ENCODE results near the gene COA1. TPM values are rescaled to one million over a fixed set of nuclear protein-coding genes. Genes with fewer than 3 reads are reported as not detected.
A peak's percentile ranks its signal among the peaks of the same experiment; 100 is the strongest.
"Not testable (repeated sequence)": the region's sequence is repeated elsewhere in the genome, so short reads cannot be mapped to it uniquely, and the experiment has no call there.

The COA1 gene, protein sequence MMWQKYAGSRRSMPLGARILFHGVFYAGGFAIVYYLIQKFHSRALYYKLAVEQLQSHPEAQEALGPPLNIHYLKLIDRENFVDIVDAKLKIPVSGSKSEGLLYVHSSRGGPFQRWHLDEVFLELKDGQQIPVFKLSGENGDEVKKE
- total RNA-seq, result 10 to 100 TPM; 82.1 to 84.1 TPM

DNA sequence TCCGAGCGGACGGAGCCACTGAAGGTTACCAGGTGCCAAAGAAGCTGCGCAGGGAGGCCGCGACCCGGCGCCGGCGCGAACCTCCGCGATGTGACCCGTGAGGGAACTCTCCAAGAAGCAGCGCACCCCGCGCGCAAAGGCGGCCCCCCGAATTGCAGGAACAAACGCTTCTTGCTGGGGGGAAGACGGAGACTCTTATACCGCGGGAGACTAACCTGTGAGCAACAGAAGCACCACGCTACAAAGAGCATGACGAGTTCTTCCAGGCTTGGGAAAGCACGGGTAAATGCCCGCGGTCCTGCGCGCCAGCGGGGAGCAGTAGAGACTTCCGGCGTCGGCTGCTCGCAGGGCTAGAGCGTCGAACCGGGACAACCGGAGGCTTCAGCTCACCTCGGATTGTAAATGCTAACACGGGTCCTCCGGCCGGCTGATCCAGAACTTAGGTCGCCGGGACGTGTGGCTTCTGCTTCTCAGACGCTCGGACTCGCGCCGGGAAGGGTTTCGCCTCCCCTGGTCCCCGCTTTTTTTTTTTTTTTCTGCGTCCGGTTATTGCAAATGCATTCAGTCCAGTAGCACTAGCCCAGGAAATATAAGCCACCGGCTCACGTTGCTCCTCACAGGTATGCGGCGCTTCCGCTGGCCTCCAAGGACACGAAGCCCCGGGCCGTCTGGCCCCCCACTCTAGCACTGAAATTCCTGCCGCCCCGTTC, at the start of gene COA1:
Gene COA1, minus strand, starts transcription at position 310 of the 710 bp plus-strand sequence. CDS start 80,909 bp downstream, outside the sequence.
- peak within 1 kb of the TSS; percentile 92 for H3K4me3 Mint-ChIP-seq
- H3K9me3 Mint-ChIP-seq, result no peaks in the 10 kb centered on the region
- peaks cover 40% of the 10 kb centered on the region for H3K4me1 Mint-ChIP-seq
- H3K27ac Mint-ChIP-seq, result peak within 1 kb of the TSS; percentile 90
- peak; percentile 82 for DNase-seq
- peaks cover 11% of the 10 kb centered on the region for H3K27me3 Mint-ChIP-seq
- peaks cover 23% of the 10 kb centered on the region for H3K36me3 Mint-ChIP-seq

DNA sequence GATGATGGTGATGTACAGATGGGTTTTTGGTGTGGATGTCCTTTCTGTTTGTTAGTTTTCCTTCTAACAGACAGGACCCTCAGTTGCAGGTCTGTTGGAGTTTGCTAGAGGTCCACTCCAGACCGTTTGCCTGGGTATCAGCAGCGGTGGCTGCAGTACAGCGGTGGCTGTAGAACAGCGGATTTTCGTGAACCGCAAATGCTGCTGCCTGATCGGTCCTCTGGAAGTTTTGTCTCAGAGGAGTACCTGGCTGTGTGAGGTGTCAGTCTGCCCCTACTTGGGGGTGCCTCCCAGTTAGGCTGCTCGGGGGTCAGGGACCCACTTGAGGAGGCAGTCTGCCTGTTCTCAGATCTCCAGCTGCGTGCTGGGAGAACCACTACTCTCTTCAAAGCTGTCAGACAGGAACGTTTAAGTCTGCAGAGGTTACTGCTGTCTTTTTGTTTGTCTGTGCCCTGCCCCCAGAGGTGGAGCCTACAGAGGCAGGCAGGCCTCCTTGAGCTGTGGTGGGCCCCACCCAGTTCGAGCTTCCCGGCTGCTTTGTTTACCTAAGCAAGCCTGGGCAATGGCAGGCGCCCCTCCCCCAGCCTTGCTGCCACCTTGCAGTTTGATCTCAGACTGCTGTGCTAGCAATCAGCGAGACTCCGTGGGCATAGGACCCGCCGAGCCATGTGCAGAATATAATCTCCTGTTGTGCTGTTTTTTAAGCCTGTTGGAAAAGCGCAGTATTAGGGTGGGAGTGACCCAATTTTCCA, 49.1 kb upstream of the COA1 start:
- not testable (repeated sequence) for H3K27ac Mint-ChIP-seq, DNase-seq

DNA sequence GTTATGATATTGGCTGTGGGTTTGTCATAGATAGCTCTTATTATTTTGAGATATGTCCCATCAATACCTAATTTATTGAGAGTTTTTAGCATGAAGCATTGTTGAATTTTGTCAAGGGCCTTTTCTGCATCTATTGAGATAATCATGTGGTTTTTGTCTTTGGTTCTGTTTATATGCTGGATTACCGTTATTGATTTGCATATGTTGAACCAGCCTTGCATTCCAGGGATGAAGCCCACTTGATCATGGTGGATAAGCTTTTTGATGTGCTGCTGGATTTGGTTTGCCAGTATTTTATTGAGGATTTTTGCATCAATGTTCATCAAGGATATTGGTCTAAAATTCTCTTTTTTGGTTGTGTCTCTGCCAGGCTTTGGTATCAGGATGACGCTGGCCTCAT, 45.9 kb upstream of the COA1 start:
- H3K36me3 Mint-ChIP-seq, result peaks cover 53% of the 10 kb centered on the region
- H3K27me3 Mint-ChIP-seq, DNase-seq, H3K9me3 Mint-ChIP-seq, H3K27ac Mint-ChIP-seq, H3K4me1 Mint-ChIP-seq, H3K4me3 Mint-ChIP-seq: not testable (repeated sequence)

More for the DNA sequence above, 49.1 kb upstream of the COA1 start:
- H3K4me3 Mint-ChIP-seq, H3K27me3 Mint-ChIP-seq, H3K4me1 Mint-ChIP-seq, H3K9me3 Mint-ChIP-seq: not testable (repeated sequence)
- H3K36me3 Mint-ChIP-seq, result peaks cover 40% of the 10 kb centered on the region

DNA sequence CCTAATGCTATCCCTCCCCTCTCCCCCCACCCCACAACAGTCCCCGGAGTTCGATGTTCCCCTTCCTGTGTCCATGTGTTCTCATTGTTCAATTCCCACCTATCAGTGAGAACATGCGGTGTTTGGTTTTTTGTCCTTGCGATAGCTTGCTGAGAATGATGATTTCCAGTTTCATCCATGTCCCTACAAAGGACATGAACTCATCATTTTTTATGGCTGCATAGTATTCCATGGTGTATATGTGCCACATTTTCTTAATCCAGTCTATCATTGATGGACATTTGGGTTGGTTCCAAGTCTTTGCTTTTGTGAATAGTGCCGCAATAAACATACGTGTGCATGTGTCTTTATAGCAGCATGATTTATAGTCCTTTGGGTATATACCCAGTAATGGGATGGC, 43.9 kb upstream of the COA1 start:
- H3K36me3 Mint-ChIP-seq, result peaks cover 46% of the 10 kb centered on the region
- H3K4me3 Mint-ChIP-seq, DNase-seq, H3K4me1 Mint-ChIP-seq, H3K9me3 Mint-ChIP-seq, H3K27me3 Mint-ChIP-seq, H3K27ac Mint-ChIP-seq: not testable (repeated sequence)

DNA sequence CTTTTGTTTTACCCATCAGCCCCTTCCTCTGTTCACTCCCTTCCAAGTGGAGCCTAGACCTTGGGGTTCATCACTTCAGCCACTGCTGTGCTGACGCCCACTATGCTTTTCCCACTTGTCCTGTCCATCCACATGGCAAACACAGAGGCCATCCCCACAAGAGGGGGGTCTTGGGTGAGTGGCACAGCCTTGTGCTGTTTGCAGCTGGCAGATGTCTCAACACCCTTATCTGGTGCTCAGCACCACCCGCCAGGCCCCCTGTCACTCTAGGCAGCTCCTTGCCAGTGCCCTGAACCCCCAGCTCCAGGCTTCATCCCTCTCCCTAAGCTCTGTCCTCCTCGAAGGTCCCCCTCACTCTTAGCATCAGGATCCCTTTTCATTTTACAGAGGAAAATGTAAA, 42.2 kb upstream of the COA1 start:
- Mint-ChIP-seq H3K36me3 (peaks cover 38% of the 10 kb centered on the region), H3K4me3 (no peak overlapping the region), H3K27me3 (no peaks in the 10 kb centered on the region), H3K9me3 (peaks cover 3% of the 10 kb centered on the region), H3K4me1 (peaks cover 6% of the 10 kb centered on the region), H3K27ac (no peak overlapping the region)
- DNase-seq, result no peak

DNA sequence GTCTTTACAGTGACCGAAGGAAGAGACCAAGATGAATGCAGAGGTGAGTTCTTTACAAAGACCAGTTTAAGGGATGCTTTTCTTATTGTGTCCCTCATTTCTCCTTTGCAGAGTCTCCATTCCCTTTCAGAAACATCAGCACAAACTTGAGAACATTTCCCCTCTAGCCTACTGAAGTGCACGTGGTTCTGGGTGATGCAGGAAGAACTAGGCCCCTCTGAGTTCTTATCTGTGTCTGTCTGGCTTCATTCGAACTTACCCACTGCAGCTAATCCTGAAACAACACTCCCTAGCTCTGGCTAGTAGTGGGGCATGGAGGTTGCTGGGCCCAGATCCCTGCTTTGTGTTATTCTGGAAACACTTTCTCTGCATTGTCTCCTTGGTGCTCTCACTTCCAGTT, 41.8 kb upstream of the COA1 start:
- peaks cover 35% of the 10 kb centered on the region for H3K36me3 Mint-ChIP-seq

DNA sequence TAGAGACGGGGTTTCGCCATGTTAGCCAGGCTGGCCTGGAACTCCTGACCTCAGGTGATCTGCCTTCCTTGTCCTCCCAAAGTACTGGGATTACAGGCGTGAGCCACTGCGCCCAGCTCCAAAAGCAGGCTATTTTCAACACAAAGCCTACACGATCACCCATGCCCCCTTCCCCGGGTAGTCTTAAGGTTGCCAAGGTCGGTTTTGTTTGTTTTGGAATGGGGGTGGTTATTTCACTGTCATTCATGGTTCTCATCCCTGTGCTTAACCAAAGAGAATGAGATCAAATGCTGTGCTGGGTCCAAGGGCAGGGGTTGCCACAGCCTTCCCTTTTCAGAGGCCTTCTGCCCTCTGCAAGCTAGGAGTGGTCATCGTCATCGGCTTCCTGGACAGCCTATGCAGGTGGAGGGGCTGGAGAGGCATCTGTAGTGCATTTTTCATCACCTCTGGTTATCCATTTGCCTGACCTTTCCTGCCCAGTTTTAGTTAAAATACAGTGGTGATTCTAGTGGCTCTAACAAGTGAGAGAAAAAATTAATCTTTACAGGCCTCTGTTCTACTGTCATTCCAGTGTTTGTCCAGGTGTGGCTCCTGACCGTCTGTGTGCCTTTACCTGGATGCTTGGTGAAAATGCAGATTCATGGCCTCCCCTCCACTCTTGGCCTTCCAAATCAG, 40.6 kb upstream of the COA1 start:
- no peaks in the 10 kb centered on the region for H3K27me3 Mint-ChIP-seq
- H3K9me3 Mint-ChIP-seq, result peaks cover 1% of the 10 kb centered on the region
- H3K36me3 Mint-ChIP-seq, result peaks cover 26% of the 10 kb centered on the region
- H3K4me1 Mint-ChIP-seq, result peaks cover 8% of the 10 kb centered on the region
- no peak overlapping the region for H3K4me3 Mint-ChIP-seq
- no peak for DNase-seq
- H3K27ac Mint-ChIP-seq, result no peak overlapping the region

More for the DNA sequence above, 41.8 kb upstream of the COA1 start:
- peaks cover 1% of the 10 kb centered on the region for H3K9me3 Mint-ChIP-seq
- no peak for DNase-seq
- peaks cover 6% of the 10 kb centered on the region for H3K4me1 Mint-ChIP-seq
- no peaks in the 10 kb centered on the region for H3K27me3 Mint-ChIP-seq
- H3K4me3 Mint-ChIP-seq, result no peak overlapping the region
- no peak overlapping the region for H3K27ac Mint-ChIP-seq

DNA sequence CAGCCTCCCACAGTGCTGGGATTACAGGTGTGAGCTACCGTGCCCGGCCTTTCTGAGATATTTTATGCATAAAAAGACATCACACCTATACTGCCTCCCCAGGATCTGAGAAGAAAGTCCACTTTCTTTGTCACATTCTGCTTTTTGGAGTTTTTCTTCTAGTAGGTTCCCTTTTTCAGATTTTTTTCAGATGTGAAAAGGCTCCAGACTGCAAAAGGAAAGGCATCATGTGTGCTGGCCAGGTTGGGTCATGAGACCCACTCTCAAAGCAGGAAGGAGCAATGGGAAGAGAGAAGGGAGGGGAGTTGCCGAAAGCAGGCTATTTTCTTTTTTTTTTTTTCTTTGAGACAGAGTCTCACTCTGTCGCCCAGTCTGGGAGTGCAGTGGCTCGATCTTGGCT, 40.0 kb upstream of the COA1 start:
- H3K4me3 Mint-ChIP-seq, result no peak overlapping the region
- H3K9me3 Mint-ChIP-seq, result peaks cover 1% of the 10 kb centered on the region
- H3K4me1 Mint-ChIP-seq, result peaks cover 15% of the 10 kb centered on the region
- H3K36me3 Mint-ChIP-seq, result peaks cover 20% of the 10 kb centered on the region
- no peak for DNase-seq
- no peak overlapping the region for H3K27ac Mint-ChIP-seq
- no peaks in the 10 kb centered on the region for H3K27me3 Mint-ChIP-seq

DNA sequence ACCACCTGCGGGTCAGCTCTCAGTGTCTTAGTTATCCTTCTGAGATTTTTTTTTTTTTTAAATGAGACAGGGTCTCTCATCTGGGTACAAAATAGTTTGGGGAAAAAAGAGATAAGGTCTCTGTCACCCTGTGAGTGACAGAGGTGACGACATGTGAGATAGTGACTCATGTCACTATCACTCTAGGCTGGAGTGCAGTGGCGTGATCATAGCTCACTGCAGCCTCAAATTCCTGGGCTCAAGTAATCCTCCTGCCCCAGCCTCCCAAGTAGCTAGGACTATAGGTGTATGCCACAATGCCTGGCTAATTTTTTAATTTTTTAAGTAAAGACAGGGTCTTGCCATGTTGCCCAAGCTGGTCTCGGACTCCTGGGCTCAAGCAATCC, 39.6 kb upstream of the COA1 start:
- no peaks in the 10 kb centered on the region for H3K27me3 Mint-ChIP-seq
- H3K4me3 Mint-ChIP-seq, result no peak overlapping the region
- H3K4me1 Mint-ChIP-seq, result peaks cover 18% of the 10 kb centered on the region
- no peak overlapping the region for H3K27ac Mint-ChIP-seq
- peaks cover 1% of the 10 kb centered on the region for H3K9me3 Mint-ChIP-seq
- H3K36me3 Mint-ChIP-seq, result peaks cover 20% of the 10 kb centered on the region
- DNase-seq, result no peak

DNA sequence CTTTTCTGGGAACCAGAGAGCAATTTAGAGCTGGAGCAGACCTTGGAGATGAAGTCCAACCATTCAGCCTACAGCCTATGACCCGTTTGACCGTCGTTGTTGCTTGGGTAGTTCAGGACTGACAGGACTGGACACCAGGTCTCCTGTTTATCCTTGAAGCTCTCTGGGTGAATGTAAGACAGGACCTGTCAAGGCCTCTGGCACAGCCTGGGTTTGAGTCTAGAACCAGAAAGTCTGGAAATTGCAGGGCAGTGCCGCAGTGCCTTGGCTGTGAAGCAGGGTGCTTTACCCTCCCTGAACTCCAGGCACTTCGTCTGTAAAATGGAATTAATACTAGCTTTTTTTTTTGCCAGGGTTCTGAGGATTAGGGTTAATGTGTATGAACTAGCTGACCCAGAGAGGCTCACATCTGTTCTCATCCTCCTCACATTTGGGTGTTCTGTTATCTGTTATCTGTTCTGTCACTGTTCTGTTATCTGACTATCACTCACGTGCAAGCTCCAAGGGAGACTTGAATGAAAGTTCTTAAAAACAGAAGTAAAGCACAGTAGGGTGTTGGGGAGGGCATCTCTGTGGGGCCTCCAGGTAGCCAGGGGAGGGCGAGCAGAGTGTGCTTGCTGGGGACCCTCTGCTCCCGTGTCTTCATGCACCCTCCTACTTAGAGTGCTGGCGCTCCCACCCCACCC, 39.0 kb upstream of the COA1 start:
- Mint-ChIP-seq H3K27ac (no peak overlapping the region), H3K36me3 (peaks cover 16% of the 10 kb centered on the region), H3K27me3 (no peaks in the 10 kb centered on the region), H3K4me1 (peaks cover 22% of the 10 kb centered on the region), H3K4me3 (no peak overlapping the region), H3K9me3 (no peaks in the 10 kb centered on the region)
- no peak for DNase-seq

DNA sequence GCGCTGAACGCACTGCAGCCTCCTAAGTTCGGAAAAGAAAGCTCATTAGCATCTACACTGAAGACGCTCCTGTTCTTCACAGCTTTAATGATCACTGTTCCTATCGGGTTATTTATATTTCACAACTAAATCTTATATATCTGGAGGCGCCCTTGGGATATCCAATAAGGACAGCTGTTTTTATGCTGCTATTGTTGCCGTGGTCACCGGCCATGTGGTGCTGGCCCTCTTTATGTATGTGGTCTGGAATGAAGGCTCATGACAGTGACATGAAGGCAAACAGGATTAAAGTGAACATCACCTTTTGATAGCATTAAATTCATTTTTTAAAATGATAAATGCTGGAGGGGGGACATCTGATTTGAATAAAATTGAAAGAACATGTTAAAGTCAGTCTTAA, 38.0 kb upstream of the COA1 start:
- H3K27me3 Mint-ChIP-seq, result no peaks in the 10 kb centered on the region
- no peak overlapping the region for H3K4me3 Mint-ChIP-seq
- H3K9me3 Mint-ChIP-seq, result no peaks in the 10 kb centered on the region
- peaks cover 6% of the 10 kb centered on the region for H3K36me3 Mint-ChIP-seq
- no peak overlapping the region for H3K27ac Mint-ChIP-seq
- H3K4me1 Mint-ChIP-seq, result peaks cover 29% of the 10 kb centered on the region
- no peak for DNase-seq

DNA sequence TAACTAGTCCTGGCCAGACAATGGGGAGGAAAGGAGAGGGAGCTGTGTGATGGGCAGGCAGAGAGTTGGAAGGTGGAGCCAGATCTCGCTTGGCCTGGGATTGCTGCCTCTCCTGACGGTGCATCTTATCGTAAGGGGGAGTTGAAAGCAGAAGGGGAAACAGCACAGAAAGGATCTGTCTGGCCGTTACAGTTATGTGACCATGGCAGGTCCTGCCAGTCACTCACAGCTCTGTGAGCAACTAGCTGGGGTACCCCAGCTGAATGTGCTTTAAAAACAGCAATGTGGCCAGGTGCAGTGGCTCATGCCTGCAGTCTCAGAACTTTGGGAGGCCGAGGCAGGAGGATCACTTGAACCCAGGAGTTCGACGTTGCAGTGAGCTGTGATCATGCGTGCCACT, 37.2 kb upstream of the COA1 start:
- H3K4me1 Mint-ChIP-seq, result peaks cover 34% of the 10 kb centered on the region
- H3K9me3 Mint-ChIP-seq, result no peaks in the 10 kb centered on the region
- no peak overlapping the region for H3K27ac Mint-ChIP-seq
- DNase-seq, result no peak
- no peak overlapping the region for H3K4me3 Mint-ChIP-seq
- H3K27me3 Mint-ChIP-seq, result no peaks in the 10 kb centered on the region
- no peaks in the 10 kb centered on the region for H3K36me3 Mint-ChIP-seq

DNA sequence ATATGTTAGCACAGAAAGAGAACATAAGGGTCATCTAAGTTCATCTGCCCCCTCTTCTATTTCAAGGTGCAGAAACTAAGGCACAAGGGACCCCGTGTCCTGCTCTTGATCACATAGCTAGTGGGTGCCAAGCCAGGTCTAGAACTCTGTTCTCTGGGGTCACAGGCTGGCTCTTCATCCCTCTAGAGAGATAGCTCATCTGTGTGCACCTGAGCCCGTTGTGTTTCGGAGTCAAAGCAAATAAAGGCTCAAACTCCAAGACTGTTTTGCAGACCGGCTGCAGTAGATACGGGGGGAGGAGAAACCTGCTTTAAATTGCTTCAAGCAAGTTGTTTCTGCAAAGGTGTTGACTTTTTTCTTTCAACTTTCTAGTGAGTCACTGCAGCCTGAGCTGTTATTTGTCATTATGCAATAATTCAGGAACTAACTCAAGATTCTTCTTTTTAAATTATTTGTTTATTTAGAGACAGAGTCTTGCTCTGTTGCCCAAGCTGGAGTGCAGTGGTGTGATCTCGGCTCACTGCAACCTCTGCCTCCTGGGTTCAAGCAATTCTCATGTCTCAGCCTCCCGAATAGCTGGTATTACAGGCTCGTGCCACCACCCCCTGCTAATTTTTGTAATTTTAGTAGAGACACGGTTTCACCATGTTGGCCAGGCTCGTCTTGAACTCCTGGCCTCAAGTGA, 35.6 kb upstream of the COA1 start:
- Mint-ChIP-seq H3K4me3 (no peak overlapping the region), H3K9me3 (no peaks in the 10 kb centered on the region), H3K4me1 (peaks cover 43% of the 10 kb centered on the region), H3K27me3 (no peaks in the 10 kb centered on the region), H3K27ac (peak overlapping the region; percentile 18), H3K36me3 (peaks cover 2% of the 10 kb centered on the region)
- no peak for DNase-seq

DNA sequence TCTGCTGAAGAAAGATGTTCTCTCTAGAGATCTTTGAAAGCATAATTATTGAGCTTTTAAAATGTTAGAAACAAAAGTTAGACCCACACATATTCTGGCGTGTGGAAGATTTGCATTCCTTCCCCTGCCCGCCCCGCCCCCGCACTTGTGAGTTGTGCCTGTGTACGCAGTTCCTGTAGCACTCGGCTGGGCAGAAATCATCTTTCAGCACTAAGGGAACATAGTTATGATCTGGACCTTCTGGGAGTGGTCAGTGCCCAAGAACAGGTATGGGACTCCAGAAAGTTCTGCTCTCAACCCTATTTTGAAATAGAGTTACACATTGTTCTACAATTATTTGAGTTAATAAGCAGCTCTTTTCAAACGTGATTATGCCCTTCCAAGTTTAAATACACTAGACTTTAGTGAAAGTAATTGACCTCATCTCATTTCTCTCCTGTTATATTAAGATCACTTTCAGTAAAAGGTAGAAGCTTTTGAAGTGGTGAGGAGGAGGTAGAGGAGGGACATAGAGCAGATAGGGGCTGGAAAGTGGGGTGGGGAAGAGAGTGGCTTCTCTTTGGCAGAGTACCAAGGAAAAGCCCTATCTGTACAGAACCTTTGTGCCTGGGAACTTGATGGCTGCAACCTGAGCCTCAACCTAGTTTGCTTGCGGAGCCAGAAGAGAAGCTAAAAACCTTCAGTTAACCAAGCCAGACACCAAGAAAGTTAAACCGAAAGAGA, 34.9 kb upstream of the COA1 start:
- Mint-ChIP-seq H3K4me3 (peak overlapping the region; percentile 48), H3K4me1 (peaks cover 47% of the 10 kb centered on the region), H3K27ac (peak overlapping the region; percentile 77), H3K27me3 (no peaks in the 10 kb centered on the region), H3K36me3 (peaks cover 2% of the 10 kb centered on the region), H3K9me3 (no peaks in the 10 kb centered on the region)
- DNase-seq, result peak; percentile 45
